ENCODE data around the gene CGB5.
"Not testable (repeated sequence)": the region's sequence is repeated elsewhere in the genome, so short reads cannot be mapped to it uniquely, and the experiment has no call there.

CGB5 gene

GRCh38 chr19:49042177-49042576, 1.5 kb upstream of the CGB5 start:
- H3K4me3 ChIP-seq (ENCODE audit: low read depth, low read length), result no peak overlapping the region
- TF ChIP-seq CTCF (IDR thresholded peaks at IDR 0.05; ENCODE audit: low read depth, low read length, missing control alignments), result no peak
- DNase-seq (ENCODE audit: low read depth), result no peak
- in situ Hi-C loops (cut with HindIII; ENCODE audit: low sequenced_read_pairs), result no loop called here

GRCh38 chr19:49042666-49043065, 982 bp upstream of the CGB5 start:
- in situ Hi-C loops (cut with HindIII; ENCODE audit: low sequenced_read_pairs); DNase-seq (ENCODE audit: low read depth); H3K4me3 ChIP-seq (ENCODE audit: low read depth, low read length): not testable (repeated sequence)

GRCh38 chr19:49049011-49049410, 5.4 kb downstream of the CGB5 start, which contains the start of gene CGB8:
CGB8 (minus strand) TSS chr19:49049111; CDS start chr19:49048739, 372 bp downstream.
- in situ Hi-C loops (cut with HindIII; ENCODE audit: low sequenced_read_pairs); DNase-seq (ENCODE audit: low read depth): not testable (repeated sequence)

GRCh38 chr19:49049834-49050233, 6.2 kb downstream of the CGB5 start:
- DNase-seq (ENCODE audit: low read depth); in situ Hi-C loops (cut with HindIII; ENCODE audit: low sequenced_read_pairs); H3K4me3 ChIP-seq (ENCODE audit: low read depth, low read length): not testable (repeated sequence)

More at GRCh38 chr19:49049011-49049410, 5.4 kb downstream of the CGB5 start, which contains the start of gene CGB8:
- H3K4me3 ChIP-seq (ENCODE audit: low read depth, low read length), result not testable (repeated sequence)

GRCh38 chr19:49050376-49051033, 6.9 kb downstream of the CGB5 start:
- H3K4me3 ChIP-seq (ENCODE audit: low read depth, low read length); DNase-seq (ENCODE audit: low read depth); in situ Hi-C loops (cut with HindIII; ENCODE audit: low sequenced_read_pairs): not testable (repeated sequence)

GRCh38 chr19:49056101-49056901, 12.7 kb downstream of the CGB5 start:
- in situ Hi-C loops (cut with HindIII; ENCODE audit: low sequenced_read_pairs), result no loop called here
- DNase-seq (ENCODE audit: low read depth), result no peak
- peak; percentile 30 for TF ChIP-seq CTCF (IDR thresholded peaks at IDR 0.05; ENCODE audit: low read depth, low read length, missing control alignments)
- peak overlapping the region; percentile 53 for H3K4me3 ChIP-seq (ENCODE audit: low read depth, low read length)

- in situ Hi-C loops (cut with HindIII; ENCODE audit: low sequenced_read_pairs); DNase-seq (ENCODE audit: low read depth): not testable (repeated sequence)
- peak overlapping the region; percentile 53 for H3K4me3 ChIP-seq (ENCODE audit: low read depth, low read length)
Observed at GRCh38 chr19:49056902-49057596, 13.4 kb downstream of the CGB5 start.

GRCh38 chr19:49057636-49058234, 14.1 kb downstream of the CGB5 start, which contains the start of gene CGB7:
CGB7 (minus strand) TSS chr19:49057749; CDS start chr19:49055375, 2,374 bp downstream.
- no peak for TF ChIP-seq CTCF (IDR thresholded peaks at IDR 0.05; ENCODE audit: low read depth, low read length, missing control alignments)
- no peak for DNase-seq (ENCODE audit: low read depth)
- in situ Hi-C loops (cut with HindIII; ENCODE audit: low sequenced_read_pairs), result no loop called here
- H3K4me3 ChIP-seq (ENCODE audit: low read depth, low read length), result peak within 1 kb of the TSS; percentile 53

Measured in astrocyte of the cerebellum (primary cell).